Duodenal mucosa (tissue), 2 donors: Measurements from ENCODE around the gene POLD4.

ENCODE experiments used
- H3K27ac ChIP-seq: one replicate; pipeline ENCODE4 v1.7.0; 2013; ENCODE audit warnings: low read depth, low read length
- H3K27me3 ChIP-seq, 2 donors: one replicate each; pipeline ENCODE4 v1.7.0; 2013; ENCODE audit warnings: low read length in 2 of 2, control low read depth in 1 of 2; ENCODE audit not compliant: insufficient read depth in 2 of 2, control insufficient read depth in 1 of 2
- H3K36me3 ChIP-seq, 2 donors: one replicate each; pipeline ENCODE4 v1.7.0; 2013; ENCODE audit warnings: low read length in 2 of 2, control low read depth in 1 of 2; ENCODE audit not compliant: insufficient read depth in 2 of 2, control insufficient read depth in 1 of 2
- H3K4me1 ChIP-seq, 2 donors: one replicate each; pipeline ENCODE4 v1.7.0; 2013; ENCODE audit warnings: low read length in 2 of 2, control low read depth in 1 of 2; ENCODE audit not compliant: insufficient read depth in 2 of 2, control insufficient read depth in 1 of 2
- H3K4me3 ChIP-seq, 2 donors: one replicate each; pipeline ENCODE4 v1.7.0; 2013; ENCODE audit warnings: low read length in 2 of 2, low read depth in 1 of 2
- H3K9ac ChIP-seq, 2 donors: one replicate each; pipeline ENCODE4 v1.7.0; 2013; ENCODE audit warnings: low read length in 2 of 2, low read depth in 1 of 2
- H3K9me3 ChIP-seq, 2 donors: one replicate each; pipeline ENCODE4 v1.7.0; 2013; ENCODE audit warnings: low read length in 2 of 2, control low read depth in 1 of 2; ENCODE audit not compliant: control insufficient read depth in 1 of 2

Gene POLD4

GRCh38 chr11:67397536-67397935 lies 44.2 kb upstream of the POLD4 start:
- Histone ChIP-seq H3K36me3 (peaks cover 25 to 55% of the 10 kb centered on the region in 2 donors), H3K9ac (no peak overlapping the region)

GRCh38 chr11:67396587-67397389 lies 43.4 kb upstream of the POLD4 start:
- peaks cover 25 to 55% of the 10 kb centered on the region in 2 donors for H3K36me3 ChIP-seq
- H3K27ac ChIP-seq, result no peak overlapping the region
- H3K9me3 ChIP-seq, result no peaks in the 10 kb centered on the region
- no peak overlapping the region for H3K4me3 ChIP-seq
- H3K27me3 ChIP-seq, result no peaks in the 10 kb centered on the region
- H3K4me1 ChIP-seq, result peaks cover 21 to 35% of the 10 kb centered on the region in 2 donors
- H3K9ac ChIP-seq, result no peak overlapping the region

More at GRCh38 chr11:67397536-67397935, 44.2 kb upstream of the POLD4 start:
- Histone ChIP-seq H3K4me1 (peaks cover 18 to 38% of the 10 kb centered on the region in 2 donors), H3K27me3 (no peaks in the 10 kb centered on the region), H3K4me3 (no peak overlapping the region), H3K9me3 (no peaks in the 10 kb centered on the region), H3K27ac (no peak overlapping the region)

- H3K4me1 ChIP-seq, result peaks cover 21 to 35% of the 10 kb centered on the region in 2 donors
- H3K9me3 ChIP-seq, result no peaks in the 10 kb centered on the region
- H3K4me3 ChIP-seq, result no peak overlapping the region
- H3K27me3 ChIP-seq, result no peaks in the 10 kb centered on the region
- no peak overlapping the region for H3K27ac ChIP-seq
- no peak overlapping the region for H3K9ac ChIP-seq
- H3K36me3 ChIP-seq, result peaks cover 25 to 55% of the 10 kb centered on the region in 2 donors
Observed at GRCh38 chr11:67396259-67396581, 42.9 kb upstream of the POLD4 start.

GRCh38 chr11:67395555-67396258 lies 42.4 kb upstream of the POLD4 start:
- Histone ChIP-seq H3K9ac (no peak overlapping the region), H3K27ac (no peak overlapping the region), H3K9me3 (no peaks in the 10 kb centered on the region), H3K4me1 (peaks cover 20 to 30% of the 10 kb centered on the region in 2 donors), H3K36me3 (peaks cover 25 to 55% of the 10 kb centered on the region in 2 donors), H3K27me3 (no peaks in the 10 kb centered on the region), H3K4me3 (no peak overlapping the region)

GRCh38 chr11:67393990-67394389 lies 40.6 kb upstream of the POLD4 start:
- Histone ChIP-seq H3K4me1 (peaks cover 7 to 18% of the 10 kb centered on the region in 2 donors), H3K36me3 (peaks cover 18 to 49% of the 10 kb centered on the region in 2 donors)

GRCh38 chr11:67393437-67393836 lies 40.1 kb upstream of the POLD4 start:
- Histone ChIP-seq H3K9me3 (no peaks in the 10 kb centered on the region), H3K27me3 (no peaks in the 10 kb centered on the region), H3K4me1 (peaks cover 7 to 15% of the 10 kb centered on the region in 2 donors), H3K4me3 (no peak overlapping the region), H3K27ac (no peak overlapping the region), H3K9ac (no peak overlapping the region), H3K36me3 (peaks cover 13 to 44% of the 10 kb centered on the region in 2 donors)

More at GRCh38 chr11:67393990-67394389, 40.6 kb upstream of the POLD4 start:
- H3K27me3 ChIP-seq, result no peaks in the 10 kb centered on the region
- H3K27ac ChIP-seq, result no peak overlapping the region
- H3K9me3 ChIP-seq, result no peaks in the 10 kb centered on the region
- no peak overlapping the region for H3K4me3 ChIP-seq
- no peak overlapping the region for H3K9ac ChIP-seq

GRCh38 chr11:67392183-67392715 lies 38.9 kb upstream of the POLD4 start:
- Histone ChIP-seq H3K4me1 (peaks cover 7 to 11% of the 10 kb centered on the region in 2 donors), H3K27ac (peak overlapping the region; percentile 62), H3K27me3 (no peaks in the 10 kb centered on the region), H3K9ac (peak overlapping the region; percentile 55 to 88), H3K9me3 (no peaks in the 10 kb centered on the region), H3K4me3 (peak overlapping the region; percentile 88 to 91), H3K36me3 (peaks cover 3 to 32% of the 10 kb centered on the region in 2 donors)

GRCh38 chr11:67391304-67392182 lies 38.2 kb upstream of the POLD4 start, which contains the start of gene RAD9A:
Gene RAD9A, plus strand, starts transcription at chr11:67391986. Its CDS starts 59 bp downstream, at chr11:67392045.
- Histone ChIP-seq H3K27me3 (no peaks in the 10 kb centered on the region), H3K36me3 (peaks cover 0 to 27% of the 10 kb centered on the region in 2 donors), H3K9ac (peak within 1 kb of the TSS; percentile 88 to 91), H3K9me3 (no peaks in the 10 kb centered on the region), H3K4me3 (peak within 1 kb of the TSS; percentile 88 to 91), H3K27ac (peak within 1 kb of the TSS; percentile 64), H3K4me1 (peaks cover 7 to 11% of the 10 kb centered on the region in 2 donors)

GRCh38 chr11:67390947-67391303 lies 37.6 kb upstream of the POLD4 start:
- Histone ChIP-seq H3K9ac (peak overlapping the region; percentile 88 to 91), H3K27me3 (no peaks in the 10 kb centered on the region), H3K36me3 (peaks cover 0 to 22% of the 10 kb centered on the region in 2 donors), H3K9me3 (no peaks in the 10 kb centered on the region), H3K4me1 (peaks cover 7 to 11% of the 10 kb centered on the region in 2 donors), H3K4me3 (peak overlapping the region; percentile 88 to 91), H3K27ac (peak overlapping the region; percentile 64)
